ENCODE measurements around the gene PRPH. TPM values are rescaled to one million over a fixed set of nuclear protein-coding genes. Genes with fewer than 3 reads are reported as not detected.
A peak's percentile ranks its signal among the peaks of the same experiment; 100 is the strongest.

The PRPH gene
- total and polyA plus RNA-seq, 9 of the 15 experiments (the other 6 are each of a cell fraction or from before 2014, with no cell fraction given): 0.27 to 1.9 (median 1.3) TPM; not detected in 1

GRCh38 chr12:49288922-49289555 is 5.9 kb upstream of the PRPH start (continued):
- TF ChIP-seq ZFP1 (CRISPR knock-in tag; IDR thresholded peaks at IDR 0.05): no peak
- no peak for TF ChIP-seq MED1 (CRISPR knock-in tag; IDR thresholded peaks at IDR 0.05; ENCODE audit: borderline replicate concordance)
- no peak for TF ChIP-seq RFX1 (IDR thresholded peaks at IDR 0.05)

- no peak for ATAC-seq
- ChIA-PET POLR2A (interaction anchor here (0.7 to 2.6 kb wide), 4 partner anchors 19 to 785 kb away, joined by 3 to 20 read pairs (median 8); partner anchors contain the start of gene TROAP), CTCF (ENCODE audit: low intra/inter-chr PET ratio) (interaction anchor here (0.7 kb wide), 1 partner anchor 55 kb away, joined by 3 read pairs; no protein-coding TSS in a partner anchor)
- Histone ChIP-seq H3K9me1 (ENCODE audit: control insufficient read depth, insufficient read depth, low read length) (peaks cover 3% of the 10 kb centered on the region), H3K4me2 (ENCODE audit: insufficient read depth, low read length) (no peak overlapping the region), H4K20me1 (replicated peaks; ENCODE audit: control insufficient read depth, insufficient read depth, low read length) (no peaks in the 10 kb centered on the region), H3K4me3 (no peak overlapping the region), H3K9ac (ENCODE audit: insufficient read depth in 1 of 2, low read depth in 2 of 2, low read length in 2 of 2) (peak overlapping the region in 1 of 2 experiments; percentile 46; a peak in 2 of 4 replicates), H3K27ac (ENCODE audit: extremely low read depth, low read depth, low read length) (no peak overlapping the region), H3K36me3 (ENCODE audit: control insufficient read depth, insufficient read depth, low read length) (no peaks in the 10 kb centered on the region), H2AFZ (ENCODE audit: low read depth, low read length) (no peak overlapping the region), H3K4me1 (replicated peaks in 1 of 2; ENCODE audit: control insufficient read depth in 2 of 2, insufficient read depth in 2 of 2, low read length in 2 of 2) (peaks cover 2 to 46% of the 10 kb centered on the region in 2 experiments; a peak in 4 of 5 replicates), H3K9me3 (replicated peaks; ENCODE audit: control insufficient read depth, insufficient read depth, low read depth, low read length) (no peaks in the 10 kb centered on the region), H3K27me3 (ENCODE audit: control insufficient read depth in 2 of 2, insufficient read depth in 2 of 2, low read length in 2 of 2) (no peaks in the 10 kb centered on the region), H3K79me2 (ENCODE audit: control insufficient read depth, insufficient read depth, low read length) (no peaks in the 10 kb centered on the region)
- in situ Hi-C loops (cut with MboI) (no loop called here), intact Hi-C loops (cut with micrococcal nuclease) (no loop called here)
- no peak for DNase-seq (ENCODE audit: extremely low read depth in 1 of 4, low spot score in 3 of 4)
- TF ChIP-seq POLR2G (IDR thresholded peaks at IDR 0.05; ENCODE audit: low read depth, low read length) (0 out of 2 replicates have a peak, but pooled peaks have one; percentile 0), KAT8 (IDR thresholded peaks at IDR 0.05; ENCODE audit: low read depth) (no peak)
- no TSS peak for BruUV-seq (replicated peaks)
- FAIRE-seq: no peak
- WGBS (ENCODE audit: insufficient coverage, low coverage, missing lambda C conversion rate): 42% methylated on average over 7 of the region's 7 CpGs
These were observed 2.3 kb upstream of the PRPH start for GRCh38 chr12:49292729-49293055.

Measured in K562 (cell line).